HG03457 (cell line): ENCODE measurements around the gene GRM7.

Source experiments
- ATAC-seq: cut with Tn5 transposase; IDR thresholded peaks from one replicate; pipeline ENCODE4 v1.9.1; 2021; ENCODE audit warnings: moderate number of reproducible peaks; ENCODE audit not compliant: unreplicated experiment

The GRM7 gene

DNA sequence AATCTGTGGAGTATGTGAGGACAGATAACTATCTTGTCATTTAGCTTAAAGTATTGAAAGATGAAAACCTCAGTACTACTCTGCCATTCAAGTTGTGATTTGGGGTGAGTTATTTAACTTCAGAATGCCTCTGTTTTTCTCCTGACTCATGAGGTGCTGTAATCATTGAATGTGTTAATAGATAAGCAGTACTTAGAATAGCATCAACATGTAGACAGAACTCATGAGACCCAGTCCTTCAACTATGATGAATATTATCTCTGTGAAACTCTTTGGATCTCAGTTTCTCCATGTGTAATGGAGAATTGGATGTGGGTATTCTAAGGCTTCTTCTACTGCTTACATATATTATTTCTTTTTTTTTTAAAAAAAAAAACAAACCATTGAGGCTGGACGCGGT, 431.4 kb downstream of the GRM7 start:
- ATAC-seq = no peak

DNA sequence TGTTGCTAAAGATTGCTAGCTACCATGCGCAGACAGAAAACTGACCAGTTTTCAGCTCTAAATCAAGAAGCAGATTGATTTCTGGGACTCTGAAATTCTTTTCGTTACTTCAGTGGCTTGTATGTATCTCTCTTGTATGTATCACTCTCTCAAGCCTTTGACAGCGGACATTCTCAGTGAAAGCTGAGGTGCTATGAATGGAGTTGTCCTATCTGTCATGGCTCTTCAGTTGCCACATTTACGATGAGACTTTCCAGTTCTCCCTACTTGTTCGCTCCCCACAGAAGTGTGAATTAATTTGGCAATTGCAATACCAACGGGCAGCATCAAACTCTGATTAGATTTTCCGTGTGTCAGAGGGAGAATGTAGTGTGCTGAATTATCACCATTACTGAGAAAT, 432.4 kb downstream of the GRM7 start:
- no peak for ATAC-seq

DNA sequence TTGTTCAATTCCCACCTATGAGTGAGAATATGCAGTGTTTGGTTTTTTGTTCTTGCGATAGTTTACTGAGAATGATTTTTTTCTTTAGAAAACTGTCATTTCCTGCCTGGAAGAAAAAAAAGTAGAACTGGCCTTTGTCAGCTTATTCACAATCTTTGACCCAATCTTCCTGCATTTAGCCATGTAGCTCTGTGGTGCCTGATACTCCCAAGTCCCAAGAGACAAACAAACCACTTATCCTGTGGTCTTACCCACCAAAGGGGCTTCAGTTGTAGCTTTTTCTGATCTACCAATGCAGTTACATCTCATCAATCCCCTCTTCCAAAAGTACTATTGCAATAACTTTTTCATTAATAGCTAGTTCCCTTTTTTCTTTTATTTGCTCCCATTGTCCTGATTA, 444.6 kb downstream of the GRM7 start:
- ATAC-seq = no peak

DNA sequence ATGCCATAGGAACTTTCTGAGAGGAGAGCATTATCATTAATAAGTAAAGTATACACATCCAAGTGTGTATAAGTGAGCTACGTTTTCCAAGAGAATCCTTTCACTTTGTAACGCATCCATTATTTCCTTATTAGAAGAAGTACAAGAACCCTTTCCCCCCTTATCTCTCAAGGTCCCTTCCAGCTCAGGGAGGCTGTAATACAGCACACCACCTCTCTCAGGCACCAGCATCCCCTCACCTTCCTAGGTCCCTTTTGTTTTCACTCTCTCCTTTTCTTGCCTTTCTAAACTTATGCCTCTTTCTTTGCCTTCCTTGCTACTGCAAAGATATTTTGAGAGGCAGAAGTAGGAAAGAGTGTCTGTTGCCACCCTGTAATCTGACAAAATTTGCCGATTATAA, 446.0 kb downstream of the GRM7 start:
- no peak for ATAC-seq

DNA sequence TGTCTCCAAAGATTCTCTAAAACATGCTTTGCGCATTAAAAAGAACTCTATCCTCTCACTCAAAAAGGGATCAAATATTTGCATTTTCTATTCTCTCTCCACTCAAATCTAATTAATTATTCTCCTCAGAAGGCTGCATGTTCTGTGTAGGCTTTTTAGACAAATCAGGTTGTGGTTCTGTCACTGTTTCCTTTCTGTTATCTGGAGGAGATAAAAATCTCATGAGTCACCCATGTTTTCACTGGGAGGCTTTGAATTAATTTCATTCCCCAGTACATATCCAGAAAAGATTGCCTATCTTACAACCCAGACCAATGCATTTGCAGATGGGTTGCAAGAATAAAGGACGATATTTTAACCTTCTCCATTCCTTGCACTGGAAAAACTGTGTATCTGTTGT, 446.5 kb downstream of the GRM7 start:
- no peak for ATAC-seq

DNA sequence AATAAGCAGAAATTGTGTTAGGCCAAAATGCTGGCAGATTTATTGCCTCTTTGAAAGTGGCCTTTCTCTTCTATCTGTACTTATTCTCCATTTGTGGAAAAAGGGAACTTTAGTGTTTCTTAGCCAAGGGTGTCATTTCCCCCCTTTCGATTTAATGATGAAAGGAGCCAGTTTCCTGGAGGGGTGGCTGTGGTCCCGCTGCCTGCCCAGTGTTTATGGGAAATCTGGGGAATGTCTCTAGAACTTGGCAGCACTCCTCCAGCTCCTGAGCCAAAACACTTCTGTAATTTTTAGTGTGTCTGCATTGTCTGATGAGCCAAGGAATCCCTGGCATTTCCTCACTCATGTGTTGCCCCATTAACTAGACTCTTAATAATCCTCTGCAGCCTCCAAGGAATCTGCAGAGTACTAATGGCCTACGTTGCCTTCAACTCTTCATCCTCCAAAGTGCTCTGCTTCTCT, 448.8 kb downstream of the GRM7 start:
- no peak for ATAC-seq

DNA sequence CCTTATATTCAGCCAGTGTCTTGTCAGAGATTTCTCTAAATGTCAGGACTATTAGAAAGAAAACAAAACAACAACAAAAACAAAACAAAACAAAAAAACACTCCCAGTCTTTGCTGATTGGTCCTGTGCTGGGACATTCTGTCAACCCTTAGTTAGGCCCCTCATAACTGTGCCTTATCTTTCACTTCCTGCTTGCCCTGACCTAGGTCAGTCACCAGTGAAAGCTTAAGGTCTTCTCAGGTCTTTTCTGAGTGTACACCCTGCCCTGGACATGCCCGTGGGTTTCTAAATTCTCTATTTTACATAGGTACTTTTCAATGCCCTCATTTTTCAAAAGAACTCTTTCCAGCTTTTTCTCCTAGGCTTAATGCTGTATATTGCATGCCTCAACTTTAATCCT, 454.1 kb downstream of the GRM7 start:
- no peak for ATAC-seq

DNA sequence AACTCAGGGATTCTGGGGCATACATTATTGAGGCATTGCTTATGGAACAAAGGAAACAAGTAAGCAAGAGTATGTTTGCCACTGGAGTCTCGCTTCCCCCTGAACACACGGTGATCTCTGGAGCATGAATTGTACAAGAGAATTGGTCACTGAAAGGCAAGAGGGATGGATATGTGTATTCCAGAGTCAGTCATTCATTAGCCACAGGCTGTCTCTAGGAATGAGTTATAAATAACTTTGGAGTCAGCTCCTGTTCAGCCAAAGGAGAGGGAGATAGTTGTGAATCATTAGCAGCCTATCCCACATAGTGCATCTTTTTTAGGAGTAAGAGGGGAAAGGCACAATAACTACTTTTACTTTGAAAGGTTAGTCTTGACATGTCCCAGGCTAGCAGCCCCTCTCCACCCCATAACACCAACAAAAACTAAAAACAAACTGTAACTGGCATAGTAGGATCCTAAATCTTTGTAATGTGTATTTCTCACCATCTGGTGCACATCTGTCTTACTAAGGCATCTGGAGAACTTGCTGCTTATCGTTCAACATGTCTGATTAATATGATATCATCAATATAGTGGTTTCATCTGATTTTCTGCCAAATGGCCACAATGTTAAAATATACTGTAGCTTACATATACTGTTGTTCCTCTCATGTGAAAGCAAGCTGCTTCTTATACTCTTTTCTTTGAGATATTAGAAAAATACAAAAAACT, 462.2 kb downstream of the GRM7 start:
- ATAC-seq = no peak

DNA sequence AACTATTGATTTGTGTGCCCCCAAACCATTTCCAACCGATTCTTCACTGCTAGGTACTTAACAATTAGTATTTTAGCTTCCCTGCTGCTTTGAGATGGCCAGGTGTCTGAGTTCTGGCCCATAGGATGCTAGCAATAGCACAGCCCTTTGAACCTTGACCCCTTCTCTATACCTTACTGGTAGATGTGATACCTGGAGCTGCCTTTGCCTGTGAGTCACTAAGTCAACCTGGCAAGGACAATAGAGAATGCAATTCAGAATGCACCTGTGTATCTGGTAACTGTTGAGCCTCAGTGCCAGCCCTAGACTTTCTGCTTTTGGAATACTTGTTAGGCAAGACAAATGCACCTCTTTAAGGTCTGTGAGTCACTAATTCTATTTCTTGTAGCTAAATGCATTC, 467.4 kb downstream of the GRM7 start:
- no peak for ATAC-seq

DNA sequence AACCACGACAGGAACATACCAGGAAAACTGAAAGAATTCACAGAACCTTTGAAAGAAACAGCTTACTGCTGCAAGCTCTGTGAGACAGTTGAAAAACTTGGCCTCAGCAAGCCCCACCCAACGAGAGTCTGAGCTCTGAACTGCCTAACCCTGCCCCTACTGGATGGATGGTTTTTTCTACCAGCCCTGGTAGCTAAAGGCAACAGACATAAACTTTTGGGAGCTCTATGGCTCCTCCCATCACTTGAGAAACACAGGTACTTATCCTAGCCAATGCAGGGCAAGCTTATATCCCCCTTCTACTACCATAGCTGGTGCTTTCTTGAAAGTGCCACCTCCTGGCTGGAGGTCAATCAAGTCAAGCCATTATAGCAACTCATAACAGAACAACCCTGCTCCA, 471.8 kb downstream of the GRM7 start:
- no peak for ATAC-seq

DNA sequence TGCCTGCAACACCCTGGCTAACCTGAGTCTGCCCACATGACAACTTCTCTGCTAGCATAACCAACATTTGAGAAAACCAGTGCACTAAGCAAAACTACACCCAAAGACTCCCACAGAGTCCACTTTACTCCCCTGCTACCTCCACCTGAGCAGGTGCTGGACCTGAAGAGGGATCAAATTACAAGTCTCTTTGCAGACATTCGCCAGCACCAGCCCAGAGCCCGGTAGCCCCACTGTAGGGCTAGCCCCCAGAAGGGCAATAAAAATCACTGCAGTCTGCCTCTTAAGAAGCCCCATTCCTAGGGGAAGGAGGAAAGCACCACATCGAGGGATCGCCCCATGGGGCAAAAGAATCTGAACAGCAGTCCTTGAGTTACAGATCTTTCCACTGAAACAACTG, 472.2 kb downstream of the GRM7 start:
- ATAC-seq = no peak

DNA sequence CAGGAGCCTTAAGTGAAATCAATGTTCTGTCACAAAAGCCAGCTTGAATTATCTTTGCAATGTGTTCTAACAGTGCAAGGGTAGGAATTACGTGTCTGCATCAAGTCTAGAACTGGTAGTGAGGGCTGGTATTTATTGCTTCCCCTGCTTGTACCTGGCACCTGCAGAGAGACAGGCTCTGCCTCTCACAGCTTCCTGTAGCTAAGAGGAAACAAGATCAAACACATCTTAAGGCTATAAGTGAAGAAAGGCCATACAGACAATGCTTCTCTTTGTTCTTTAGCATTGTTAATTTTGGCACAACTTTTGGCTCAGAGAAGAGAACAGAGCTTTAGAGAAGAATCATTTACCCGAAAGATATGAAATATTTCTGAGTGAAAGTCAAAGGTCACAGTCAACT, 479.9 kb downstream of the GRM7 start:
- no peak for ATAC-seq

DNA sequence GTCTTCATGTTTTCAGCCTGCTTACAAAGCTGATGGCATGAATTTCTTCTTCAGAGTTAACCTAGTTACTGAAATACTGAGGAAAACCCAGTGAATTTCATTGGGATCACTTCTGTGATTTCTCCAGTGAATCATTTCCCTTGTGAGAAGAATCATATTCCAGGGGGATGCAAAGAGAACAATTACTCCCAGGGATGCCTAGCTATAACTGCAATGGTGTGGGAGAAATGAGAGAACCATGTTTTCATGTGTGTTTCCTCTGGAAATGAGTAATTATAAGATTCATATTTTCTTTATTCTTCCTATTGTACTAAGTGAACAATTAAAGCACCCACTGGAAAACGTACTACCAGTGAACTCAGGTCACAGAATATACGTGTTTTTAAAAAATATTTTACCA, 485.4 kb downstream of the GRM7 start:
- no peak for ATAC-seq

DNA sequence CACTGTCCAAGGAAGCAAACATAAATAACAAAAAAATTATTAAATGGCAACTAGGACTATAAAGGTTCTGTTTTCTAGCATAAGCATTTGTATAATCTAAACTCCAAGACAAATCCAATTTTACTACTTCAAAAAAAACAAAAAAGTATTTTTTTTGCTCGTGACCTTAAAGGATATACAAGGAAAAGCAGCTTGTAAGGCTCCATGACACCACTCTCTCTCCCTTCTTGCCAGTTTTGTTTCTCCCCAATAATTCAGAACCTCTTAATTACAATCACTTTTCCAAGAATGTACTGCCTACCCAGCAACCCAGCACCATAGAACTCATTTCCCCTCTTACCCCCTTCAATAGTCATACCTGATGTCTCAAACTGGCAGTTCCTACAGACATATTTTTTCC, 496.2 kb downstream of the GRM7 start:
- no peak for ATAC-seq

DNA sequence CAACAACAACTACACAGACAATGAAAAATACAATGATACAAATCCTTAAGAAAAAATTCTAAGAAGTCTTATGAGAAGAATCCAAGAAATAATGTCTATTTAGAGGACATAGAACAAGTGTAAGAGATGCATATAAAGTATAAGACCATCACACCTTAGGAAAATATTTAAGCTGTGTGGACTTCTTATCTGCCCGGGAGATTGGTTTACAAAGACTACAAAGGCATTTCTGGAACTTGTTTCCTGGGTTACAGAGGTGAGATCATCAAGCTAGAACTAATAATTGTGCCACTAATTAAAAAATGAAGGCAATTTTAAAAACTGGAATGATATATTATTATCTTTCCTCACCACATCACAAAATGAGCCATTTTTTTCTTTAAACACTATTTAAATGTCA, 507.1 kb downstream of the GRM7 start:
- no peak for ATAC-seq

DNA sequence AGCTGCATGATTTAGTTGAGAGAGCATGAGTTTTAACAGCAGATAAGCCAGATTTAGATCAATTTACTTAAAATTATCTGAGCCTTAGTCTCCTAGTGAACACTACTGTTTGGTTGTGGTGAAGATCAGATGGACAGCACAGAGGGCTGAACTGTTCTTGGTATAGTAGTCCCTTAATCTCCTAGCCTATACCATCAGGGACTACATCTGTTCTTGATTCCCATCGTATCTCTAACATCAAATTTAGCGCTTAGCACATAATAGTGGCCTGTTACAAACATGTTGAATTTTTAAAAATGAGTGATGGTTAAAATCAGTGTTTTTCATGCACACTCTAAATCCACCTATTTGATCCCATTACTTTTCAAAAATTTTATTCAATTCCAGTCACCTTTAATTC, 507.7 kb downstream of the GRM7 start:
- no peak for ATAC-seq

DNA sequence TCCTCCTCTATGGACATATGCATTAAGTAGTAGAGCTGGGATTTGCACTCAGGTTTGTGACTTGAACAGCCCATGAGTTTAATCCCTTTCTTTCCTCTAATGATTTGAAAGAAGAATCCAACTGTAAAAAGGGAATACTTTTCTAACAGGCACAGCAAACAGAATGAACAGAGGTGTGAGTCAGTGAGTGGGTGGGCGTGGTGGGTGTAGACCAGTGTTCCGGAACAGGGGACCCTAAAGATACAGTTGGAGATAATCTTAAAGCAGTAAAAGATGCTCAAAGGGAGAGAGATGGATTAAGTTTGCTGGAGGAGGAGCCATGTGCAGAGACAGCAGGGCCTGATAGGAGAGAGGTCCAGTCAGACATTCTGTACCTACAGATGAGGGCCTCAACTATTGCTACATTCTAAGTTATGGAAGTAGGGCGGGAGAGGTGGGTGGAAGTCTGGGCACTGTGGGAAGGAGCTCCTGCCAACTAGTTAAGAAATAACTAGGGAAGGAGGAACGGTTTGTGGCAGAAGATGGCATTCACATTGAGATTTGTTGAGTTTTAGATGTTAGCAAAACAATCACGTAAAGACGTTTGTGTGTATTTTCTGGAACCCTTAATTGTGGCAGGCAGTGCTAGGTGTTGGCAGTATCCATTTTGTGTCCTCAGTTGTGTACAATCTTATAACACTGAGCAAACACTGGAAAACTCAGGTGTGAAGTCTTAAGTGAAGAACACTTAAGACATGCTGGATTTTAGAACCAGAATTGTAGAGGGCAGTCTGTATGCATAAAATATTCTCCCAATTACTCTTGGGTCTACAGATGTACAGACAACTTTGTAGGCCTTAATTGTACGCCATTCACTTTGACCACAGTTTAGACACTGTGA, 511.0 kb downstream of the GRM7 start:
- ATAC-seq = no peak

DNA sequence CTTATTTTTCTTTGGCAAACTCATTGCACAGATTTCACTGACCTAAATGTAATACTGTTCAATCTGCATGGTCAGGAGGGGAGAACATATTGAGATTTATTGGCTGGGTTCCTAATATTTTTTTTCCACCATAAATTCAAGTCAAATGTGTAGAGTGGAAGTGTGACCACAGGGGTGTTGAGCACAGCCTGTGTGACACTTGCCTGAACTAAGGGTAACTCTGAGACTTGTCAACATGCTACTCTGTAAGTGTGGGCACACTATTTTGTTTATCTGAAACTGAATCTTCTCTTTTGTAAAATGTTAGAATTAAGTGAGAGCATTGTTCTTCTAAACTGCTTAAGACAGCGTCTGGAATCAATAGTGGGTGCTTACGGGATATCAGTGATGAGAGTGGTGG, 516.2 kb downstream of the GRM7 start:
- no peak for ATAC-seq

DNA sequence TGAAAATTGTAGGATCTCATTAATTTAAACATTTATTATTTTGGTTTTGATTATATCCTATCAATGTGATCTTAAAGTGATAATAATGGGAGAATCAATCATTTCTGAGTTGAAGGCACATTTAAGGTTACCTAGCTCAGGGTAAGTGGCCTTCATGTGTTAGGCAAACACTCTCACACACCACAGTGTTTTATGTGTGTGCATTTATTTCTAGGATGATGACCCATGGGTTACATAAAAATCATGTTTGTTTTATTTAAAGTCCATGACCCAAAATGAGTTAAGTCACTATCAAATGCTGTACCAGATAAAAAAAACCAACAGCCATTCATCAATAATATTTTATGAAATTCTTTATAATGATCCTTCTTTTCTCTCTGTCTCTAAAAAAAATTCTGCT, 520.8 kb downstream of the GRM7 start:
- ATAC-seq = no peak

DNA sequence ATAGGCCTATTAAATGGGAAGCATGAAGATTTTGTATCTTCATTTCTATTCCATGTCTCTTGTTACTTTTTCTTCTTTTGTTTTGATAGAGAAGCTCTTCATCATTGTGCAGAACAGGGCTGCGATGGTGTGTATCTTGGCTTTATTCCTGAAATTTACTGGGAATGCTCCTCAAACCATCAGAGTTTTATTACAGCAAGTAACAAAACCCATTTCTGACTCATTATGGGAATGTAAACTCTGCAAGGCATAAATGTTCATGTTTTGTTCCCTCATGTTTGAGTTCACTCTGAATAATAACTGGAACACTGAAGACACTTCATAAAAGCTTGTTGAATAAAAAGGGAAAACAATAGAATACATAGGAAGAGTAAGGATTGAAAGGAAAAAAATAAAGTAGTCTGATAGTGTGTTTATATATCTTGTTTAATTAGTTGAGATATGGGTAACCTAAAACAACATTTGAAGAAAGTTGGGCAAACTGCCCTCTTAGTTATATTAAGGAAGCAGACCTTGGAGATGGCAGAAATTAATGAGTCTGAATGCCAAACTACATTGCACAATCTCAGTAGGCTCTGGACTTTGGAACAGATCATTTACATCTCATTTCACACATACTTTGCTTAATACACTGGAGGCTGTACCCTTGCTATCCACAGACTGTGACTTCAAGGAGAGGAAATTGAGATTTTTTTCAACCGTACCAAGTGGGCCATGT, 521.5 kb downstream of the GRM7 start:
- no peak for ATAC-seq

DNA sequence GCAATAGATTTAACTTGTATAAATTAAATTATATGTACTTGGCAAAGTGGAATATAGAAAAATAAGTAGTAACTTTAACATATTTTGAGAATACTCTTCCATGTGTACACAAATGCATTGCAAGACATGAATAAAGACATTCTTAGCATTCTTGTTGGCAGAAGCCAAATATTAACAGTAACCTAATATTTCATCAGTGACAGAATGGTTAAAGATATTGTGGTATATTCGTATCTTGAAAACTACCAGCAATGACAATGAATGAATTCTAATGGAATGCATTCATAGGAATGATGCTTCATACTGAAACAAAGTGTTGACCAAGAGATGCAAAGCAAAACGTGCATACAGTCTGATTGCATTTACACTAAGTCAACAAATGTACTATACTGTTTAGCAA, 524.7 kb downstream of the GRM7 start:
- no peak for ATAC-seq

DNA sequence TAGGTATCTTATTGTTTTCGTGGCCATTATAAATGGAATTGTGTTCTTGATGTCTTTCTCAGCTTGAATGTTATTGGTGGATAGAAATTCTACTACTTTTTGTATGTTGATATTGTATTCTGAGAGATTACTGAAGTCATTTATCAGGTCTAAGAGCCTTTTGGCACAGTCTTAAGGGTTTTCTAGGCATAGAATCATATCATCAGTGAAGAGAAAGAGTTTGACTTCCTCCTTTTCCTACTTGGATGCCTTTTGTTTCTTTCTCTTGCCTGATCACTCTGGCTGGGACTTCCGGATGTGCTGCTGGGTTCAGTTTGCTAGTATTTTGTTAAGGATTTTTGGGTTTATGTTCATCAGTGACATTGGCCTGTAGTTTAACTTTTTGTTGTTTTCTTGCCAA, 527.1 kb downstream of the GRM7 start:
- no peak for ATAC-seq
